Caco-2 (cell line): ENCODE data around the gene ZNF189. TPM values are rescaled to one million over a fixed set of nuclear protein-coding genes. Genes with fewer than 3 reads are reported as not detected.
A peak's percentile ranks its signal among the peaks of the same experiment; 100 is the strongest.

ENCODE experiments used
- BruUV-seq: library from RNA; stranded (reverse); fragments of 400-500 nt; replicated peaks from 2 replicates; lab custom pipeline; 2021; lab: Mats Ljungman, UMichigan
- CTCF ChIA-PET: fragments of 300-600 bp; sonication (Branson Sonifier 250); formaldehyde crosslinking; loops from one replicate; lab custom pipeline; 2022; ENCODE audit warnings: antibody characterized with exemption; lab: Charles Lee
- POLR2A ChIA-PET: fragments of 300-600 bp; sonication (Branson Sonifier 250); formaldehyde crosslinking; loops from one replicate; lab custom pipeline; 2022; ENCODE audit warnings: antibody characterized with exemption; lab: Charles Lee
- DNase-seq, 2 experiments: peaks; one replicate each; pipeline versions ENCODE4 v3.0.0 to v3.0.0-alpha.2; 2020 to 2022
- H3K27me3 ChIP-seq: replicated peaks from 2 replicates; pipeline ENCODE4 v1.6.0; 2011; ENCODE audit warnings: low read length; ENCODE audit not compliant: control insufficient read depth, insufficient read depth
- H3K36me3 ChIP-seq: 2 replicates; pipeline ENCODE4 v1.5.1; 2011; ENCODE audit warnings: low read length; ENCODE audit not compliant: control insufficient read depth, insufficient read depth
- H3K4me1 ChIP-seq: fragments of 250-450 bp; sonication (Bioruptor Pico); 2 replicates; pipeline ENCODE4 v1.5.1; 2020; ENCODE audit warnings: mild to moderate bottlenecking
- H3K4me3 ChIP-seq: 2 replicates; pipeline ENCODE4 v1.5.1; 2011; ENCODE audit warnings: low read depth, mild to moderate bottlenecking, control low read depth, low read length
- H3K9me3 ChIP-seq: fragments of 250-450 bp; sonication (Bioruptor Pico); 2 replicates; pipeline ENCODE4 v1.5.1; 2020; ENCODE audit warnings: mild to moderate bottlenecking, moderate library complexity
- H3K27ac Mint-ChIP-seq: one replicate; pipeline ENCODE4 v1.8.0; 2022; ENCODE audit warnings: mixed read lengths; ENCODE audit not compliant: unreplicated experiment
- H3K27me3 Mint-ChIP-seq: one replicate; pipeline ENCODE4 v1.8.0; 2022; ENCODE audit warnings: mixed read lengths; ENCODE audit not compliant: insufficient read depth, unreplicated experiment
- H3K36me3 Mint-ChIP-seq: one replicate; pipeline ENCODE4 v1.8.0; 2022; ENCODE audit warnings: mild to moderate bottlenecking, mixed read lengths; ENCODE audit not compliant: insufficient read depth, unreplicated experiment
- H3K4me1 Mint-ChIP-seq: one replicate; pipeline ENCODE4 v1.8.0; 2022; ENCODE audit warnings: low read depth, mixed read lengths; ENCODE audit not compliant: unreplicated experiment
- H3K4me3 Mint-ChIP-seq: one replicate; pipeline ENCODE4 v1.8.0; 2022; ENCODE audit warnings: mild to moderate bottlenecking, moderate library complexity, mixed read lengths; ENCODE audit not compliant: unreplicated experiment
- H3K9me3 Mint-ChIP-seq: one replicate; pipeline ENCODE4 v1.8.0; 2022; ENCODE audit warnings: mixed read lengths; ENCODE audit not compliant: unreplicated experiment
- CTCF ChIP-seq, 2 experiments: fragments of 200-600 bp in 1 of 2; IDR thresholded peaks; 1 replicate in 1 of 2; 2 replicates in 1 of 2; pipeline versions ENCODE4 v1.5.1 to v1.8.0; 2011 to 2022; ENCODE audit warnings: antibody characterized with exemption in 1 of 2, control low read depth in 1 of 2, inconsistent platforms in 1 of 2, low read depth in 1 of 2, low read length in 1 of 2, mild to moderate bottlenecking in 1 of 2, moderate library complexity in 1 of 2; ENCODE audit not compliant: insufficient read depth in 1 of 2, severe bottlenecking in 1 of 2, unreplicated experiment in 1 of 2
- intact Hi-C: fragments of 100-400 bp; cut with micrococcal nuclease; formaldehyde crosslinking; loops from one replicate; pipeline ENCODE4 v1.10.0; 2022; ENCODE audit not compliant: unreplicated experiment
- total RNA-seq: library from RNA; stranded (reverse); gene quantifications from 2 replicates; pipeline ENCODE4 v1.2.3, GENCODE V29; 2022

Gene ZNF189
- total RNA-seq, 1 experiment from 2014 or later = 15.3 TPM

GRCh38 chr9:101458963-101459631, 60.4 kb downstream of the ZNF189 start:
- H3K27me3 Mint-ChIP-seq = no peaks in the 10 kb centered on the region
- H3K4me1 Mint-ChIP-seq = peaks cover 6% of the 10 kb centered on the region
- no peaks in the 10 kb centered on the region for H3K9me3 Mint-ChIP-seq
- Histone ChIP-seq H3K9me3 (no peaks in the 10 kb centered on the region), H3K36me3 (no peaks in the 10 kb centered on the region), H3K27me3 (no peaks in the 10 kb centered on the region), H3K4me1 (peaks cover 2% of the 10 kb centered on the region; the same call in 1 of the 2 replicates), H3K4me3 (no peak overlapping the region)
- ChIA-PET POLR2A (no interaction called here), CTCF (interaction anchor here (0.5 to 2.0 kb wide), 12 partner anchors 8 to 340 kb away, joined by 3 to 34 read pairs (median 4); partner anchors contain the start of genes MRPL50, RNF20 and ZNF189)
- peak; percentile 52 to 69 for TF ChIP-seq CTCF (IDR thresholded peaks at IDR 0.05; ENCODE audit: insufficient read depth in 1 of 2, low read depth in 1 of 2, low read length in 1 of 2, severe bottlenecking in 1 of 2, unreplicated experiment in 1 of 2)
- no peak overlapping the region for H3K27ac Mint-ChIP-seq
- no peaks in the 10 kb centered on the region for H3K36me3 Mint-ChIP-seq
- H3K4me3 Mint-ChIP-seq = no peak overlapping the region
- intact Hi-C loops = loop anchor here (1.0 kb wide), 3 partner anchors 10 to 108 kb away; no protein-coding TSS in a partner anchor
- BruUV-seq = no TSS peak
- DNase-seq = peak; percentile 37 to 56

Other genes starting within 250 kb of the ZNF189 start
- gene BAAT, start 13.8 kb upstream of the ZNF189 start, total RNA-seq = 1.1 and 1.3 TPM in 2 replicates
- gene MRPL50, start 233 bp upstream of the ZNF189 start, total RNA-seq = 15.6 and 17.5 TPM in 2 replicates
- gene ALDOB, start 36.9 kb downstream of the ZNF189 start, total RNA-seq = 0.18 TPM in 1 of 2 replicates, not detected in the other
- 35.4 and 37.4 TPM in 2 replicates for gene RNF20, start 135.0 kb downstream of the ZNF189 start, total RNA-seq
- not detected in 2 replicates for gene PPP3R2, start 196.1 kb downstream of the ZNF189 start, total RNA-seq